OCI-LY7 (cell line): ENCODE results near the gene AFTPH.

Source experiments
- CTCF ChIP-seq: fragments of 200-600 bp; sonication (generic); conservative IDR thresholded peaks from 2 replicates; pipeline ENCODE4 v1.5.1; 2014; ENCODE audit warnings: mild to moderate bottlenecking, antibody characterized with exemption, low read length, moderate library complexity, mixed read lengths
- EZH2phosphoT487 ChIP-seq: fragments of 200-600 bp; sonication (generic); IDR thresholded peaks from 2 replicates; pipeline ENCODE4 v1.6.1; 2018; ENCODE audit warnings: low read depth, borderline replicate concordance, mild to moderate bottlenecking, mixed run types, antibody characterized with exemption, low read length, moderate library complexity, mixed read lengths

GRCh38 chr2:64489081-64489751, 34.9 kb upstream of the AFTPH start:
- TF ChIP-seq CTCF (no peak), EZH2phosphoT487 (no peak)
